Peyer's patch (tissue), 4 donors: ENCODE measurements around the gene FASTK. TPM values are rescaled to one million over a fixed set of nuclear protein-coding genes. Genes with fewer than 3 reads are reported as not detected.

Experiments used
- DNase-seq, 3 donors: peaks; one replicate each; pipeline ENCODE4 v3.0.0-alpha.2; 2017 to 2019
- H3K27ac ChIP-seq, 4 donors: fragments of 200-600 bp; sonication (generic); one replicate each; pipeline ENCODE4 v1.5.1; 2016 to 2019
- H3K27me3 ChIP-seq, 2 donors: fragments of 200-600 bp; sonication (generic); one replicate each; pipeline ENCODE4 v1.5.1; 2019
- H3K36me3 ChIP-seq, 3 donors: fragments of 200-600 bp; sonication (generic); one replicate each; pipeline ENCODE4 v1.5.1; 2016 to 2019
- H3K4me1 ChIP-seq, 4 donors: fragments of 200-600 bp; sonication (generic); one replicate each; pipeline ENCODE4 v1.5.1; 2016 to 2019
- H3K4me3 ChIP-seq, 4 donors: fragments of 200-600 bp; sonication (generic); 1 replicate in 3 of 4; 2 replicates in 1 of 4; pipeline ENCODE4 v1.5.1; 2016 to 2019; ENCODE audit warnings: mild to moderate bottlenecking in 1 of 4
- H3K9me3 ChIP-seq, 4 donors: fragments of 200-600 bp; sonication (generic); one replicate each; pipeline ENCODE4 v1.5.1; 2016 to 2019; ENCODE audit warnings: mild to moderate bottlenecking in 1 of 4
- CTCF ChIP-seq, 6 experiments: fragments of 450-650 bp in 4 of 6; fragments of 200-600 bp in 2 of 6; sonication (generic) in 1 of 6; IDR thresholded peaks; one replicate each; pipeline ENCODE4 v1.5.1; 2017 to 2019; ENCODE audit warnings: antibody characterized with exemption in 6 of 6, mild to moderate bottlenecking in 3 of 6, moderate library complexity in 1 of 6
- POLR2A ChIP-seq, 2 donors: fragments of 450-650 bp; IDR thresholded peaks; one replicate each; pipeline ENCODE4 v1.5.1; 2017; ENCODE audit warnings: antibody characterized with exemption in 2 of 2, mild to moderate bottlenecking in 2 of 2, moderate library complexity in 2 of 2
- total RNA-seq, 4 donors: library from RNA; depleted of rRNA; stranded (reverse); fragments of >200 nt; gene quantifications; one replicate each; pipeline ENCODE4 v1.1.0, GENCODE V29; 2016

Gene FASTK
- total RNA-seq, 4 donors from 2014 or later = 99.0 to 239 (median 158) TPM

DNA sequence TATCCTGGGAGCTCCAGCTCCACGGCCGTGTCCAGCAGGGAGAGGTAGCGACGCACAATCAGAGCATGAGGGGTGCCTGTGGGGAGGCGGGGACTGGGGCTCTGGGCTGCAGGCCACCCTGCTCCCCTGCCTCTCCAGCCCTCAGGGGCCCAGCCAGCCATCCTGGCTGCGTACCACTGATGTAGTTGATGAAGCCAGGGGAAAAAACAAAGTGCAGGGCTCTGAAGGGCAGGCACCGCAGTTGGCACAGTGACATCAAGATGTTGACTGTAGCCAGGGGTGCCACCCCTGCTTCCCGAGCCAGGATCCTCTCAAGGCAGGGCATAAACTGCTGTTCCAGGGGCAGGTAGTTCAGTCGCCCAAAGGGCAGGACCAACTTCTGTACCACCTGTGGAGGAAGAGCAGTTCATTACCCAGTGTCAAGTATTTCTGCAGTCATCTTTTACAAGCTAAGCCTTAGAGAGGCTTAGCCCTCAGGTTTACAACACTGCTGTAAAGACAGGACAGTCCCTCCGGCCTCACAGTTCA, 2.8 kb downstream of the FASTK start:
- peaks cover 0 to 40% (median 0%) of the 10 kb centered on the region in 3 donors for H3K36me3 ChIP-seq
- no peak for TF ChIP-seq CTCF (IDR thresholded peaks at IDR 0.05)
- H3K27ac ChIP-seq = no peak overlapping the region
- peaks cover 3 to 40% (median 29%) of the 10 kb centered on the region in 4 donors for H3K4me1 ChIP-seq
- no peaks in the 10 kb centered on the region for H3K9me3 ChIP-seq
- no peak for DNase-seq
- no peaks in the 10 kb centered on the region for H3K27me3 ChIP-seq
- H3K4me3 ChIP-seq = no peak overlapping the region

DNA sequence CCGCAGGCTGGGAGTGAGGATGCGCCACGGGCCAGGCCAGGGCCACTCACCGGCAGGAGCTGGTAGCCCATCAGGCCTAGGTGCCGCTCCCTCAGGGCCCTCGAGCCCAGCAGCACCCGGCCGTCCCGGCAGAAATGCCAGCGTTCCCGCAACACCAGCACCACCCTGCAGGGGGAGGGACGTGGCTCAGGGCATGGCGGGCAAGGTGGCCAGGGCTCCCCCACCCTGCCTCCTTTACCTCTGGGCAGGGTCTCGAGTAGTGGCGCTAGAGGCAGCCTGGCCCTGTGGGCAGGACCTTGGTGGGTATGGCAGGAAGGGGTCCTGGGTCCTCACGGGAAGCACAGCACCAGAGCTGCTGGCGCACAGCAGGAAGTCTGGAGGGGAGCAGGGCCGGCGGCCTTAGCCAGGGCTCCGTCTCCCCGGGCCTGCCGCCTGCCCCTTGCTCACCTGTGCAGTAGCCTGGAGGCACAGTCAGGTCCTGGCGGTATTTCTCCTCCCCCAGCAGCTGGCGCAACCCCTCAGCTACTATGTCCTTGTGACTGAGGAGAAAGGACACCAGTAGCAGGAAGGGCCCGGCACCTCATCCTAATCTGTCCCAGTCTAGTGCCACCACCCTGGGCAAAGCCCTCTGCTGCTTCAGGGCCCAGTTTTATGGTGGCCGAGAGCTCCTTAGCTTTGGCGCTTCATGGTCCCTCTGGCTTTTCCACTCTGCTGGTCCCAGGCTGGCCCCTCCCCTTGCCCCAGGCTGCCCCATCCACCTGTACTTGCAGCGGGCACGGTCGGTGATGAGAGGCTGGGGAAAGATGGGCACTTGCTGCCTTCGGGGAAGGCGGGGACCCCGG, 3.5 kb downstream of the FASTK start:
- Histone ChIP-seq H3K27ac (no peak overlapping the region), H3K4me1 (peaks cover 2 to 33% (median 24%) of the 10 kb centered on the region in 4 donors), H3K9me3 (no peaks in the 10 kb centered on the region), H3K27me3 (no peaks in the 10 kb centered on the region), H3K36me3 (peaks cover 0 to 47% (median 0%) of the 10 kb centered on the region in 3 donors), H3K4me3 (no peak overlapping the region)
- TF ChIP-seq POLR2A (IDR thresholded peaks at IDR 0.05) (no peak), CTCF (IDR thresholded peaks at IDR 0.05) (peak in 2 of 6 experiments; percentile 12 to 23)
- DNase-seq = peak in 1 of 3 donors; percentile 51

DNA sequence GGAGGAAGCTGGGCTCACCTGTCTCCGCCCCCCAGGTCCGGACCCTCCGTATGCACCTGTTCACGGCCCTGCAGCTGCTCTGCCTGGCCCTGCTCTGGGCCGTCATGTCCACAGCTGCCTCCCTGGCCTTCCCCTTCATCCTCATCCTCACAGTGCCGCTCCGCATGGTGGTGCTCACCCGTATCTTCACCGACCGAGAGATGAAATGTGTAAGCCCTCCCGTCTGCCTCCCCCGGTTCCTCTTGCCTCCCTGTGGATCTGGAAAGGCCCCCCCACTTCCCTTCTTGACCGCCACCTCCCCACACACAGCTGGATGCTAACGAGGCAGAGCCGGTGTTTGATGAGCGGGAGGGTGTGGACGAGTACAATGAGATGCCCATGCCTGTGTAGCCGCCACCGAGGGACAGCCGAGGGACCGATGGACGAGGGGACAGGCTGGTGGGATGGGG, 4.6 kb downstream of the FASTK start:
- H3K4me1 ChIP-seq = peaks cover 0 to 22% (median 13%) of the 10 kb centered on the region in 4 donors
- no peaks in the 10 kb centered on the region for H3K9me3 ChIP-seq
- DNase-seq = no peak
- no peak for TF ChIP-seq CTCF (IDR thresholded peaks at IDR 0.05)
- TF ChIP-seq POLR2A (IDR thresholded peaks at IDR 0.05) = no peak
- no peak overlapping the region for H3K4me3 ChIP-seq
- no peaks in the 10 kb centered on the region for H3K27me3 ChIP-seq
- H3K27ac ChIP-seq = no peak overlapping the region
- H3K36me3 ChIP-seq = peaks cover 0 to 58% (median 0%) of the 10 kb centered on the region in 3 donors

DNA sequence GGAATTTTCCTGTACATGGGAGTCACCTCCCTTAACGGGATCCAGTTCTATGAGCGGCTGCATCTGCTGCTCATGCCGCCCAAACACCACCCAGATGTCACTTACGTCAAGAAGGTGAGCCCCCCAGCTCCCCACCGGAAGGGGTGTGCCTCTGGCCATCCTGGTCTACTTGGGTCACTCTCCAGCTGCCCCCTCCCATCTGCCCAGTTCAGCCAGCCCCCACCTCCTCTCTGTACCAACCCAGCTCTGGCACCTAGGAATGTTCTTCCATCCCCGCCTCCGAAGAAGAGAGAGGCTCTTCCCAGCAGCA, 5.0 kb downstream of the FASTK start:
- DNase-seq = no peak
- no peak overlapping the region for H3K4me3 ChIP-seq
- H3K4me1 ChIP-seq = peaks cover 0 to 20% (median 11%) of the 10 kb centered on the region in 4 donors
- H3K27me3 ChIP-seq = no peaks in the 10 kb centered on the region
- H3K27ac ChIP-seq = no peak overlapping the region
- no peak for TF ChIP-seq CTCF (IDR thresholded peaks at IDR 0.05)
- no peak for TF ChIP-seq POLR2A (IDR thresholded peaks at IDR 0.05)
- H3K36me3 ChIP-seq = peaks cover 0 to 62% (median 0%) of the 10 kb centered on the region in 3 donors
- H3K9me3 ChIP-seq = no peaks in the 10 kb centered on the region

DNA sequence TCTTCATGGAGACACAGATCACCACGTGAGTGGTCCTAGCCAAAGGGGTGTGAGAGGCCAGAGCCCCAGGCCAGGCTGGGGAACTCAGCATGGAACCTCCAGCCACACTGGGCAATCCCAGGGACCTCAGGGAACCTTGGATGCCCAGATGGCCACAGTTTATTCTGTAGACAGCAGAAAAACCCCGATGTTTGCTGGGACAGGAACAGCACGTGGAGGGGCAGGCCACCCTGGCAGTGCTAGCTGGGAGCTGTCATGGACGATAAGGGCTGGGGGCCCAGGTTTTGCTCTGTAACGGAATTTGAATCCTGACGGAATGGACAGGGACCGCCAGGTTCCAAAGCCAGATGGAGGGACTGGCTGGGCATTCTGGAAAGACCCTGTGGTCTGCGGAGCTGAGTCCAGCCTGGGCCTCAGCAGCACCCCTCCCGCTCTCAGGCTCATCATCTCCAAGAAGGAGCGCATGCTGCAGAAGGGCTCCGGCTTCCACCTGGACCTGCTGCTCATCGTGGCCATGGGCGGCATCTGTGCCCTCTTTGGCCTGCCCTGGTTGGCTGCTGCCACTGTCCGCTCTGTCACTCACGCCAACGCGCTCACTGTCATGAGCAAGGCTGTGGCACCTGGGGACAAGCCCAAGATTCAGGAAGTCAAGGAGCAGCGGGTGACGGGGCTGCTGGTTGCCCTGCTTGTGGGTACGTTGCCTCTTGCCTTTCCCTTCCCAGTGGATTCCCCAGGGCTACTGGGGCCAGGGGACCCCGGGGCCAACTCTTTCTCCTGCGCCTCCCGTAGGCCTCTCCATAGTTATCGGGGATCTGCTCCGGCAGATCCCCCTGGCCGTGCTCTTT, 5.6 kb downstream of the FASTK start:
- TF ChIP-seq POLR2A (IDR thresholded peaks at IDR 0.05) (no peak), CTCF (IDR thresholded peaks at IDR 0.05) (no peak)
- H3K36me3 ChIP-seq = peaks cover 0 to 67% (median 0%) of the 10 kb centered on the region in 3 donors

More for the DNA sequence above, 5.6 kb downstream of the FASTK start:
- H3K9me3 ChIP-seq = no peaks in the 10 kb centered on the region
- H3K27me3 ChIP-seq = no peaks in the 10 kb centered on the region
- no peak for DNase-seq
- H3K4me3 ChIP-seq = no peak overlapping the region
- no peak overlapping the region for H3K27ac ChIP-seq
- H3K4me1 ChIP-seq = peaks cover 0 to 20% (median 9%) of the 10 kb centered on the region in 4 donors
